ENCODE measurements around the gene DNAJC16.

Gene DNAJC16

GRCh38 chr1:15558516-15558915, 31.9 kb downstream of the DNAJC16 start:
- no peak for DNase-seq (ENCODE audit: extremely low read depth, low read depth)
- H3K4me3 ChIP-seq (replicated peaks; ENCODE audit: low read depth, low read length) = no peak overlapping the region
- TF ChIP-seq CTCF (IDR thresholded peaks at IDR 0.05; ENCODE audit: low read depth, low read length, missing control alignments) = no peak

GRCh38 chr1:15559189-15559810, 32.7 kb downstream of the DNAJC16 start:
- TF ChIP-seq CTCF (IDR thresholded peaks at IDR 0.05; ENCODE audit: low read depth, low read length, missing control alignments) = no peak
- no peak overlapping the region for H3K4me3 ChIP-seq (replicated peaks; ENCODE audit: low read depth, low read length)
- no peak for DNase-seq (ENCODE audit: extremely low read depth, low read depth)

- no peak for TF ChIP-seq CTCF (IDR thresholded peaks at IDR 0.05; ENCODE audit: low read depth, low read length, missing control alignments)
- no peak overlapping the region for H3K4me3 ChIP-seq (replicated peaks; ENCODE audit: low read depth, low read length)
- no peak for DNase-seq (ENCODE audit: extremely low read depth, low read depth)
Measured at GRCh38 chr1:15568387-15569073, 41.9 kb downstream of the DNAJC16 start.

- no peak overlapping the region for H3K4me3 ChIP-seq (replicated peaks; ENCODE audit: low read depth, low read length)
- no peak for TF ChIP-seq CTCF (IDR thresholded peaks at IDR 0.05; ENCODE audit: low read depth, low read length, missing control alignments)
- DNase-seq (ENCODE audit: extremely low read depth, low read depth) = no peak
Measured at GRCh38 chr1:15570861-15571260, 44.2 kb downstream of the DNAJC16 start.

GRCh38 chr1:15571266-15571665, 44.6 kb downstream of the DNAJC16 start:
- no peak overlapping the region for H3K4me3 ChIP-seq (replicated peaks; ENCODE audit: low read depth, low read length)
- no peak for TF ChIP-seq CTCF (IDR thresholded peaks at IDR 0.05; ENCODE audit: low read depth, low read length, missing control alignments)
- no peak for DNase-seq (ENCODE audit: extremely low read depth, low read depth)

- no peak overlapping the region for H3K4me3 ChIP-seq (replicated peaks; ENCODE audit: low read depth, low read length)
- no peak for TF ChIP-seq CTCF (IDR thresholded peaks at IDR 0.05; ENCODE audit: low read depth, low read length, missing control alignments)
- DNase-seq (ENCODE audit: extremely low read depth, low read depth) = no peak
Measured at GRCh38 chr1:15573477-15573876, 46.8 kb downstream of the DNAJC16 start.

All from HFF-Myc (cell line).